ENCODE measurements around the gene ISYNA1.

The ISYNA1 gene

DNA sequence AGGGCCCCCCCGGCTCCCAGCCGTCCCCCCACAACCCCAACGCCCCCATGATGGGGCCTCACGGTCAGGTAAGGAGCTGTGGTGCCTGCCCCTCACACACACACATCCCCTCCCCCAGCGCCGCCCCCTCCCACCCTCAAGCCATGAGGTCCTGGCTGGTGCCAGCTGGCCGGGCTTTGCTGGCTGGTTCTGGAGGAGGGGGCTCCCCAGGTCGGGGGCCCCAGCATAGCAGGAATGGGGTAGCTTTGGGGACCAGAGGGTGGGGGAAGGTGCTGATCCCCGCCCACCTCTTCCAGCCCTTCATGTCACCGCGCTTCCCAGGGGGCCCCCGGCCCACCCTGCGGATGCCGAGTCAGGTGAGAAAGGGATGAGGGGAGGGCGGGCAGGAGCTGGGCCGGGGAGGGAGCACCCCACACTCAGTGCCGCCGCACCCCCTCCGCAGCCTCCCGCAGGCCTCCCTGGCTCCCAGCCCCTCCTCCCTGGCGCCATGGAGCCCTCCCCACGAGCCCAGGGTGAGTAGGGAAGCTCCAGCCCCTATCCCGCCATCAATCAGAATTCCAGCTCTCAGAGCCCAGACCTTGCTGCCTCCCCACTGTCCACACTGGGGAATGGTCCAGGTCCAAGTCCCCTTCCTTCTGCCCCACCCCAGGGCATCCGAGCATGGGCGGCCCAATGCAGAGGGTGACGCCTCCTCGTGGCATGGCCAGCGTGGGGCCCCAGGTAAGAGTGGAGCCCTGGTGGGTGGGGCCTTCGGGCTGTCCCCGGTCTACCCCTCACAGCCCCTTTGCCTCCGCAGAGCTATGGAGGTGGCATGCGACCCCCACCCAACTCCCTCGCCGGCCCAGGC, 6.4 kb downstream of the ISYNA1 start:
- peaks cover 62% of the 10 kb centered on the region for H3K4me1 ChIP-seq (ENCODE audit: control insufficient read depth, insufficient read depth, low read length)
- no peaks in the 10 kb centered on the region for H3K27me3 ChIP-seq (ENCODE audit: control insufficient read depth, insufficient read depth, low read length, poor library complexity, severe bottlenecking)
- no peak overlapping the region for H3K27ac ChIP-seq (ENCODE audit: insufficient read depth, low read depth, low read length, poor library complexity, severe bottlenecking)
- H3K4me3 ChIP-seq (ENCODE audit: insufficient read depth, low read depth, low read length) = no peak overlapping the region
- 76 to 79% methylated on average over 30 to 32 of the region's 34 CpGs for WGBS, 2 experiments
- peaks cover 16% of the 10 kb centered on the region for H3K36me3 ChIP-seq (ENCODE audit: control insufficient read depth, insufficient read depth, low read length)
- H3K9me3 ChIP-seq (ENCODE audit: control insufficient read depth, low read length) = no peaks in the 10 kb centered on the region

DNA sequence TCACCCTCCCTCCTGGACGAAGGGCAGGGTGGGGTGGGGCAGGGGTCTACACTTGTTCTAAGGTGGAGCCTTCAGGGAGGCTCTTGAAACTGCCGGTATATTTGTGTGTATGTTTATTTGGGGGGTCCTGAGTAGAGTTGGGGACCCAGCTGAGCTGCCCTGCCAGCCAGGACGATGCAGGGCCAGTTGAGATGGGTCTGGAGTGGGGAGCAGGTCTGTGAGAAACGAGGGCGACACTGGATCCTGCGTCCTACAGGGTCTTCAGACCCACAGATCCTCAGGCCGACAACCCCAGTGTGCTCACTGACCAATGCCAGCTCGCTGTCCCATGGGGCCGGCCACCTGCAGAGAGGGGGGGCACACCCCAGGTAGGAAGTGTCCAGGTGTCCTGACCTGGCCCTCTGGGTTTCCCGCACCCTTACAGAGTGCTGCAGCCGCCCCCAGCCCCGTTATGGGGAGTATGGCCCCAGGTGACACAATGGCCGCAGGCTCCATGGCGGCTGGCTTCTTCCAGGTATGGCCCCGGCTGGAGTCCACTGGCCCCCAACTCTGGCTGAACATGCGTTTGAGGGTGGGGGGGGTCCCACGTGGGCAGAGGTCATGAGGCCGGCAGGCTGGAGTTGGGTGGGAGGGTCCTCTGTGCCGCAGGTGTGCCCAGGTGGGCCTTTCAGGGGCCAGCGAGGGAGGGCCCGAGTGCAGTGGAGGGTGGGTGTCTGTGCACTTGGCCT, 7.4 kb downstream of the ISYNA1 start:
- Histone ChIP-seq H3K27me3 (ENCODE audit: control insufficient read depth, insufficient read depth, low read length, poor library complexity, severe bottlenecking) (no peaks in the 10 kb centered on the region), H3K36me3 (ENCODE audit: control insufficient read depth, insufficient read depth, low read length) (peaks cover 7% of the 10 kb centered on the region), H3K4me3 (ENCODE audit: insufficient read depth, low read depth, low read length) (no peak overlapping the region), H3K27ac (ENCODE audit: insufficient read depth, low read depth, low read length, poor library complexity, severe bottlenecking) (no peak overlapping the region), H3K9me3 (ENCODE audit: control insufficient read depth, low read length) (no peaks in the 10 kb centered on the region), H3K4me1 (ENCODE audit: control insufficient read depth, insufficient read depth, low read length) (peaks cover 56% of the 10 kb centered on the region)
- WGBS, 2 experiments = 88 to 90% methylated on average over 21 of the region's 21 CpGs

GRCh38 chr19:18429717-18430416, 8.1 kb downstream of the ISYNA1 start:
- peak overlapping the region; percentile 36 for H3K4me3 ChIP-seq (ENCODE audit: insufficient read depth, low read depth, low read length)
- H3K4me1 ChIP-seq (ENCODE audit: control insufficient read depth, insufficient read depth, low read length) = peaks cover 61% of the 10 kb centered on the region
- peak overlapping the region; percentile 90 for H3K27ac ChIP-seq (ENCODE audit: insufficient read depth, low read depth, low read length, poor library complexity, severe bottlenecking)
- H3K9me3 ChIP-seq (ENCODE audit: control insufficient read depth, low read length) = no peaks in the 10 kb centered on the region
- H3K36me3 ChIP-seq (ENCODE audit: control insufficient read depth, insufficient read depth, low read length) = peaks cover under 1% of the 10 kb centered on the region
- WGBS, 2 experiments = 27 to 28% methylated on average over 13 of the region's 13 CpGs
- H3K27me3 ChIP-seq (ENCODE audit: control insufficient read depth, insufficient read depth, low read length, poor library complexity, severe bottlenecking) = no peaks in the 10 kb centered on the region

- H3K36me3 ChIP-seq (ENCODE audit: control insufficient read depth, insufficient read depth, low read length) = no peaks in the 10 kb centered on the region
- no peaks in the 10 kb centered on the region for H3K27me3 ChIP-seq (ENCODE audit: control insufficient read depth, insufficient read depth, low read length, poor library complexity, severe bottlenecking)
- 1% methylated on average over 77 of the region's 77 CpGs for WGBS, 2 experiments
- no peaks in the 10 kb centered on the region for H3K9me3 ChIP-seq (ENCODE audit: control insufficient read depth, low read length)
- H3K4me3 ChIP-seq (ENCODE audit: insufficient read depth, low read depth, low read length) = peak overlapping the region; percentile 36
- H3K4me1 ChIP-seq (ENCODE audit: control insufficient read depth, insufficient read depth, low read length) = peaks cover 61% of the 10 kb centered on the region
- H3K27ac ChIP-seq (ENCODE audit: insufficient read depth, low read depth, low read length, poor library complexity, severe bottlenecking) = peak overlapping the region; percentile 90
Observed at GRCh38 chr19:18428787-18429674, 8.9 kb downstream of the ISYNA1 start.

GRCh38 chr19:18428173-18428786, 9.7 kb downstream of the ISYNA1 start:
- Histone ChIP-seq H3K4me3 (ENCODE audit: insufficient read depth, low read depth, low read length) (no peak overlapping the region), H3K27ac (ENCODE audit: insufficient read depth, low read depth, low read length, poor library complexity, severe bottlenecking) (peak overlapping the region; percentile 90), H3K9me3 (ENCODE audit: control insufficient read depth, low read length) (no peaks in the 10 kb centered on the region), H3K4me1 (ENCODE audit: control insufficient read depth, insufficient read depth, low read length) (peaks cover 63% of the 10 kb centered on the region), H3K36me3 (ENCODE audit: control insufficient read depth, insufficient read depth, low read length) (no peaks in the 10 kb centered on the region), H3K27me3 (ENCODE audit: control insufficient read depth, insufficient read depth, low read length, poor library complexity, severe bottlenecking) (no peaks in the 10 kb centered on the region)
- 38 to 41% methylated on average over 17 of the region's 17 CpGs for WGBS, 2 experiments

DNA sequence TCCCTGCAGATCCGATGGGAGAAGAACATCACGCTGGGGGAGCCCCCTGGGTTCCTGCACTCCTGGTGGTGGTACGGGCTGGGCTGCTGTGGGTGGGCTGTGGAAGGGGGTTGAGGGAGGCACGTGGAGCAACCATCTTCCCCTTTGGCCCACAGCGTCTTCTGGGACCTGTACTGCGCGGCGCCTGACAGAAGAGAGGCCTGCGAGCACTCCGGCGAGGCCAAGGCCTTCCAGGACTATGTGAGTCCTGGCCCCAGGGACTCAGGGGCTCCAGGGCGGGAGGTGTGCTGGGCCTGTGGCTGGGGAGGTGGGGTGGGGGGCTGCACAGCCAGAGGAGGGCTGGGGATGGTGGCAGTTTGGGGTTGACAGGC, 10.2 kb downstream of the ISYNA1 start:
- WGBS, 2 experiments = 89 to 90% methylated on average over 12 of the region's 12 CpGs
- H3K36me3 ChIP-seq (ENCODE audit: control insufficient read depth, insufficient read depth, low read length) = no peaks in the 10 kb centered on the region
- H3K27ac ChIP-seq (ENCODE audit: insufficient read depth, low read depth, low read length, poor library complexity, severe bottlenecking) = no peak overlapping the region
- H3K4me1 ChIP-seq (ENCODE audit: control insufficient read depth, insufficient read depth, low read length) = peaks cover 58% of the 10 kb centered on the region
- no peak overlapping the region for H3K4me3 ChIP-seq (ENCODE audit: insufficient read depth, low read depth, low read length)
- H3K27me3 ChIP-seq (ENCODE audit: control insufficient read depth, insufficient read depth, low read length, poor library complexity, severe bottlenecking) = no peaks in the 10 kb centered on the region
- no peaks in the 10 kb centered on the region for H3K9me3 ChIP-seq (ENCODE audit: control insufficient read depth, low read length)

DNA sequence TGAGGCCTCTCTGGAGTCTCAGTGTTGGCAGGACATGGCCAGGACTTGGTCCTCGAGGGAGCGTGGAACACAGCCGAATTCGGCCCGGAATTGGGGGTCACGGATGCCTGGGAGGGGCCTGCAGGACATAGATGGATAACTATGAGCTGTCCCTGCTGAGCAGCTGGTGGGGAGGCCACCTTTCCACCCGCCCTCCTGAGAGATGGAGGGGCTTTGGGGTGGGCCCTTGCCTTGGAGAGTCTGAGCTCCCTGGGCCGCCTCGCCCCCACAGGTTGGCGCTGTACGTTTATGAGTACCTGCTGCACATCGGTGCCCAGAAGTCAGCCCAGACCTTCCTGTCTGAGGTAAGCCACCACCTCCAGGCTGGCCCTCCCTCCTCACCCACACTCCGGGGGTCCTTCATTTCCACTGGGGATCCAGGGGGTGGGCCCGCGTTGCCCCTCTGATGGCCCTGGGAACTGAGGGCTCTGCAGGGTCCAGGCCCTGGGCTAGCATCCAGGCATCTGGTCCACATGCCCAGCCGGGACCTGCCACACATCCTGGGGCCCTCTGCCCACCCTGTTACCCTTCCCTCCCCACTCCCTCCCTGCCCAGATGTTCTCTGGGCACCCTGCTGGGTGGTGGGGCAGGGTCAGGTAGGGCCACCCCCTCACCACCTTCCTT, 10.7 kb downstream of the ISYNA1 start:
- Histone ChIP-seq H3K27me3 (ENCODE audit: control insufficient read depth, insufficient read depth, low read length, poor library complexity, severe bottlenecking) (no peaks in the 10 kb centered on the region), H3K9me3 (ENCODE audit: control insufficient read depth, low read length) (no peaks in the 10 kb centered on the region), H3K36me3 (ENCODE audit: control insufficient read depth, insufficient read depth, low read length) (no peaks in the 10 kb centered on the region), H3K27ac (ENCODE audit: insufficient read depth, low read depth, low read length, poor library complexity, severe bottlenecking) (no peak overlapping the region), H3K4me3 (ENCODE audit: insufficient read depth, low read depth, low read length) (no peak overlapping the region), H3K4me1 (ENCODE audit: control insufficient read depth, insufficient read depth, low read length) (peaks cover 54% of the 10 kb centered on the region)
- WGBS, 2 experiments = 93 to 95% methylated on average over 16 of the region's 16 CpGs

GRCh38 chr19:18426416-18426767, 11.5 kb downstream of the ISYNA1 start:
- Histone ChIP-seq H3K4me1 (ENCODE audit: control insufficient read depth, insufficient read depth, low read length) (peaks cover 46% of the 10 kb centered on the region), H3K36me3 (ENCODE audit: control insufficient read depth, insufficient read depth, low read length) (no peaks in the 10 kb centered on the region), H3K4me3 (ENCODE audit: insufficient read depth, low read depth, low read length) (no peak overlapping the region), H3K27ac (ENCODE audit: insufficient read depth, low read depth, low read length, poor library complexity, severe bottlenecking) (no peak overlapping the region), H3K9me3 (ENCODE audit: control insufficient read depth, low read length) (no peaks in the 10 kb centered on the region), H3K27me3 (ENCODE audit: control insufficient read depth, insufficient read depth, low read length, poor library complexity, severe bottlenecking) (no peaks in the 10 kb centered on the region)
- WGBS, 2 experiments = 94% methylated on average over 8 of the region's 8 CpGs

Data from ectodermal cell (in vitro differentiated cells).